ENCODE measurements around the gene RBM14.

- TF ChIP-seq CTCF (IDR thresholded peaks at IDR 0.05; ENCODE audit: insufficient read depth, low read length) (no peak), POLR2AphosphoS5 (IDR thresholded peaks at IDR 0.05; ENCODE audit: low read depth) (no peak)
Observed at GRCh38 chr11:66600631-66601233, 15.7 kb upstream of the RBM14 start.
